ENCODE measurements around the gene PRR3.
"Not testable (repeated sequence)": the region's sequence is repeated elsewhere in the genome, so short reads cannot be mapped to it uniquely, and the experiment has no call there.

GRCh38 chr6:30597315-30598144 lies 40.4 kb downstream of the PRR3 start:
- TF ChIP-seq EZH2 (IDR thresholded peaks at IDR 0.05; ENCODE audit: borderline replicate concordance, low read depth, low read length, severe bottlenecking), result not testable (repeated sequence)
- TF ChIP-seq CTCF (IDR thresholded peaks at IDR 0.05; ENCODE audit: borderline replicate concordance, extremely low read depth, low read length, poor library complexity, severe bottlenecking), result peak; percentile 89

Measured in DND-41 (cell line).